GM19395 (cell line): ENCODE results near the gene STIM2.
"Not testable (repeated sequence)": the region's sequence is repeated elsewhere in the genome, so short reads cannot be mapped to it uniquely, and the experiment has no call there.

Experiments
- ATAC-seq: cut with Tn5 transposase; IDR thresholded peaks from one replicate; pipeline ENCODE4 v1.9.1; 2021; ENCODE audit warnings: mild to moderate bottlenecking, moderate library complexity; ENCODE audit not compliant: unreplicated experiment

STIM2 gene

GRCh38 chr4:26860157-26860921 lies at the start of gene STIM2:
STIM2 (plus strand) TSS chr4:26860841.
- ATAC-seq: peak; percentile 64

DNA sequence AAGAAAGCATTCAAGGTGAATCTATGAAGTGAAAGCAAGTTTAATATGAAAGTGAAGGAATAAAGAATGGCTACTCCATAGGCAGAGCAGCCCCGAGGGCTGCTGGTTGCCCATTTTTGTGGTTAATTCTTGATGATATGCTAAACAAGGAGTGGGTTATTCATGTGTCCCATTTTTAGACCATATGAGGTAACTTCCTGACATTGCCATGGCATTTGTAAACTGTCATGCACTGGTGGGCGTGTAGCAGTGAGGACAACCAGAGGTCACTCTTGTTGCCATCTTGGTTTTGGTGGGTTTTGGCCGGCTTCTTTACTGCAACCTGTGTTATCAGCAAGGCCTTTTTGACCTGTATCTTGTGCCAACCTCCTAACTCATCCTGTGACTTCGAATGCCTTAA lies 49.1 kb upstream of the STIM2 start:
- ATAC-seq: not testable (repeated sequence)

GRCh38 chr4:26812049-26812714 lies 48.5 kb upstream of the STIM2 start:
- no peak for ATAC-seq

DNA sequence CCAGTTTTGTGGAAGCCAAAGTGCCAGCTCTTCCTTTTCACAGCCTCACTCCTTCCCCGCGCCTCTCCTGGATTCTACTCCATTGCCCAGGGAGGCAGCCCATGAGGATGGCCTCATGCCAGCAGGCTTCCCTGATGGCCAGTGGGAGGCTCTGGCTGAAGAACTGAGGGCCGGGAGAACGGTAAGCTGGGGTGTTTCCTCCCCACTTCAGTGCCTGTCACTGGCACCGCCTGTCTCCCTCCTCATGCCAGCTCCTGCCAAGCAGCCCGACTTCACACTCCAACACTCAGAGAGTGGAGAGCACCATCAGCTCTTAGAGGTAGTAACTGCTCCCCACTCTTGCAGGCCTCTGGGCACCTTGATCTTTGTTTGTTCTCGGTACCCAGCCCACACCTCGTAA lies 46.9 kb upstream of the STIM2 start:
- ATAC-seq: no peak

DNA sequence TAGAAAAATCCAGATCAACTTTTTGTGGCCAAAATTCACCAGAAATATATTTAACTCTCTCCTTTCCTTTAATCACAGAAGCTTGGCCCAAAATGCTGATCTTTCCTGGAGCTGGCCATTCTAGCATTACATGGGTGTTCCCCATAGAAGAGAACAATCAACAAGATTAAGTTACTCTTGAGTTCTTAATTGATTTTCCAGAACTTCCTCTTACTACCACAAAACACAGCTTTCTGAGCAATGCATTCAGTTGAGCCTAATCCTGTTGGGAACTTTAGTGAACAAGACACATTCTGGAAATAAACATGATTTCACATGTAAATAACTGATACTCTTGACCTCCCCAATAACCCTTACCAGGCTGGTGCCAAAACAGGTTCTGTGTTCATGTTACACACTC lies 45.4 kb upstream of the STIM2 start:
- ATAC-seq: no peak

- ATAC-seq: no peak
These were observed 44.9 kb upstream of the STIM2 start for GRCh38 chr4:26815706-26816105.

DNA sequence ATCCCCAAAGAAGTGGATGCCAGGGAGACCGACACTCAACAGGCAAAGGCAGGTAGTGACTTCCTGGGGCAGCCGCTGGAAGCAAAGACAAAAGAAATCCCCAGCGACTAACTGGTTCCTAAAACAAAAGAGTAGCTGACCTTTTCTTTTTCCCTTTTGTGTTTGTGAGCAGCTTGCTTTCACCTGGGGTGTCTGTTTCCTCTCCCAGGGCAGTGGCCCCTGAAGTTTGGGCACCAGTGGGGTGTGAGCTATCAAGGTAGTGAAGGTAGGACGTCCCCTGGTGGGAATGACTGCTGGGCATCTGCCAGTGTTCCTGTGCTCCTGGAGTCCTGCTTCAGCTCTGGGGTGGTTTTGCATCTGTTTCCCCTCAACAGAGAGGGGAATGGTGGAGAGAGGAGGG lies 41.6 kb upstream of the STIM2 start:
- no peak for ATAC-seq

DNA sequence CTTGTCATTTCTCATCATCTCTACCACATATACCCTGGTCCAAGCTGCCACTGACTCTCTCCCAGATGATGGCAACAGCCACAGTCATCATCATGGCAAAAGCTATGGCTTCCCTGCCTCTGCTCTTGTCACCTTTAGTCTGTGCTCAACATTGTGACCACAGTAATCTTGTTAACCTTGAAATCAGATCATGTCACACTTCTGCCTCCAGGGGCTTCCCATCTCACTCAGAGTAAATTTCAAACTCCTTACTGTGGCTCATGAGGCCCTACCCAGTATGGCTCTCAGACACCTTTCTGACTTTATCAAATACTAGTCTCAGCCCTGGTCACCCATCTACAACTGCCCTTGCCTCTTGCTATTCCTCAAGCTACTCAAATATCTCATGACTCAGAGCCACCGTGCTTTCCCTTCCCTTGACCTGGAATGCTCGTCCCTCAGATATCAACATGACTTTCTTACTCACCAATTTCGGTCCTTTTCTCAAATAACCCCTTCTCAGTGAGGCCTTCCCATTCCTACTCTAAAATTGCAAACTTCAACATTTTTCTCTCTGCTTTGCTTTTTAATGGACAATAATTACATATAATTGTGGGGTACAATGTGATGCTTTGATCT lies 41.1 kb upstream of the STIM2 start:
- no peak for ATAC-seq

DNA sequence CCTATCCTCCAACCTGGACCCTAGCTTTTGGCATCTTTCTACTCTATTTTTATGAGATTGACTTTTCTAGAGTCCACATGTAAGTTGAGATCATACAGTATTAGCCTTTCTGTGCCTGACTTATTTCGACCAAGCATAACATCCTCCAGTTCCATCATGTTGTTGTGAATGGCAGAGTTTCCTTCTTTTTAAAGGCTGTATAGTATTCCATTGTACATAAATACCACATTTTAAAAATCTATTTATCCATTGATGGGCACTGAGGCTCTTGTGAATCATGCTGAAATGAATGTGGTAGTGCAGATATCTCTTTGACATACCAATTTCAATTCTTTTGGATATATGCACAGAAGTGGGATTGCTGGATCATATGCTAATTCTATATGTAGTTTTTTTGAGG lies 40.3 kb upstream of the STIM2 start:
- ATAC-seq: no peak

DNA sequence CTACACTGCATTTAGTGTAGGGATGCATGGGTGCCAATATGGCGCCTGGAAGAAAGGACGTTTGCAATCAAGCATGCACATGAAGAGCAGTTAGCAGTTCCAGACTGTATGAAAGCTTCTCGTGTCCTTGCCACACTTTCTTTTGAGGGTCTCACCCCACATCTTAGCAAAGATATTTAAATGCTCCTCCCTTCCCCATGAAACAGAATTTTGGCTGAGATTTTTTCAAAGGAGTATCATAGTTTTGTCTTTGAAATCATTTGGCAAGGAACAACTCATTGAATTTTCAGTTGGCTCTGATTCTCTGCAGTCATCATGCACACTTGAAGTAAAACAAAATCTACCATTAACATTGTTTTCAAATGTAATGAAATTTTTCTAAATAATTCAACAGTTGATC lies 39.6 kb upstream of the STIM2 start:
- ATAC-seq: no peak

DNA sequence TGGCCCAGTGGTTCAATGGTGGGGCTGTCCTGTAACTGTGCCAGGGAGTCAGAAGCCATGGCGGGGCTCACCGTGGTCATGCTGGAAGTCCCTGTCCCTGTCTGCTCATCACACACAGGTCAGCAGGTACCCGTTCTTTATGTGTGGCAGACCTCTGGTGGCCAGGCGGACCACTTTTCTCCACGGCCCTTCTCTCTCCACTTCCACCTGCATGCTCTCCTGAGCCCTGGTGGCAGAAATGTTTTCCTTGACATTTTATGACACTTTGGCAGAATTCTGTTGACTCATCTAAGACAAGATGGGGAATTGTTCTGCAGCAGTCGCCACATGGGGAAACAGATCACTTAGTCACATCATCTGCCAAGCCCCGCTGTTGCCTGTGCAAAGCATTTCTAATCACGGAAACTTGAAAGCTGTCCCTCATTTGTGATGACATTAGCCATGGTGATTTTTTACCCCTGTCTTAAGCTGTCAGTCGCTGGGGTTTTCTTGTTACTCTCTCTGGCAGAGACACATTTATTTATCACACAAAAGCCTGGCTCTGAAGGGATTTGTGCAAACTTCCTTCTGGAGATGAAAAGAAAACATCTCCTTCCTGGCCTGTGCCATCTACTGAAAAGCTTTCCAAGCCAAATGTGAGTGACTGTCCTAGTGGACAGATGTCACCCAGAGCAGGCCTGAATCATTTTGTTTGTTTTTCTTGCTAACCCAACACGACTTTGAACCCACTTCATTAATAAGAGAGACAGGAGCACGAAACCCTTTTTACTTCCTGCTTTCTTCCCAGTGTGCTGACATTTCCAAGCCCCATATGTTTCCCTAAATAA lies 38.8 kb upstream of the STIM2 start:
- ATAC-seq: no peak

GRCh38 chr4:26822546-26822945 lies 38.1 kb upstream of the STIM2 start:
- peak; percentile 58 for ATAC-seq

GRCh38 chr4:26822974-26823373 lies 37.7 kb upstream of the STIM2 start:
- not testable (repeated sequence) for ATAC-seq

GRCh38 chr4:26823583-26823982 lies 37.1 kb upstream of the STIM2 start:
- no peak for ATAC-seq

- ATAC-seq: no peak
These were observed 36.0 kb upstream of the STIM2 start for GRCh38 chr4:26824667-26825066.

GRCh38 chr4:26826721-26827120 lies 33.9 kb upstream of the STIM2 start:
- ATAC-seq: peak; percentile 86

DNA sequence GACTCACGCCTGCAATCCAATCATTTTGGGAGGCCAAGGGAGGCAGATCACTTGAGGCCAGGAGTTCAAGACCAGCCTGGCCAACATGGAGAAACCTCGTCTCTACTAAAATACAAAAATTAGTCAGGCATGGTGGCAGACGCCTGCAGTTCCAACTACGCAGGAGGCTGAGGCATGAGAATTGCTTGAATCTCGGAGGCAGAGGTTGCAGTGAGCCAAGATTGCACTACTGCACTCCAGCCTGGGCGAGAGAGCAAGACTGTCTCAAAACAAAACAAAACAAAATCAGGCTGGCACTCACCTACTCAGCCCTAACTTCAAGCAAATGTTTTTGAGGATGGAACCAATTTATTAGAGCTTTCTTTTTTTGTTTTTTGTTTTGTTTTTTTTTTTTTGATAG lies 33.3 kb upstream of the STIM2 start:
- not testable (repeated sequence) for ATAC-seq

DNA sequence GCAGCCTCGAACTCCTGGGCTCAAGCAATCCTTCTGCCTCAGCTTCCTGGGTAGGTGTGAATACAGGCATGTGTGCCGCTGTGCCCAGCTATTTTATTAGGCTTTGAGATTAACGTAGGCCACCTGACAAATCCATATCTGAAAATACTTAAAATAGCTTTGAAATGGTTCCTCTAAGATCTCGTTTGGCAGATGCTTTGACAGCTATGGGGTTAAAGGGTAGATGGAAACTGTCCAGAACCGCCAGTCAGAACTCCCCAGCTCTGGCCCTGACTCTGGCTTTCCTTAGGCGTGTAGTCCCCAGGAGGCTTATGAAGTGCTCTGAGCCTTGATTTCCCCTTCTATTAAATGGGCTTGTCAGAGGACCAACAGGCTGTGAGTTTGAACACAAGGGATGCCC lies 32.8 kb upstream of the STIM2 start:
- no peak for ATAC-seq

DNA sequence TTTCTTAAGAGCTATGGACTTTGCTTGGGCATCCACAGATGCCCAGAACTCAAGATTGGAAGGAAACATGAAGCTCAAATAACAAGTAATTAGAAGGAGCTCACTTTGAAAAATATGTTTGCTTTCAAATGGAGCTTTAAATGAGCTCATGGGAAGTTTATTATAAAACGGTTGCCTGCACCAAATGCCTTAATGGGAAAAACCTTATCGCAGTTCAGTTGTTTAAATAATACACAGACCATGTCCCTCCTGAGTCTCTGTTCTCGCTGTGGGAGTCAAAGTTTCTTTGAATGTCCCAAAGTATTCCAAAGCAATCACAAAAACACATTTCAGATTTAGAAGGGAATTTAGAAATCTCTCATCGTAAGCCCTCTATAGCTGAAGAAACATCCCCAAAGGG lies 31.6 kb upstream of the STIM2 start:
- no peak for ATAC-seq

DNA sequence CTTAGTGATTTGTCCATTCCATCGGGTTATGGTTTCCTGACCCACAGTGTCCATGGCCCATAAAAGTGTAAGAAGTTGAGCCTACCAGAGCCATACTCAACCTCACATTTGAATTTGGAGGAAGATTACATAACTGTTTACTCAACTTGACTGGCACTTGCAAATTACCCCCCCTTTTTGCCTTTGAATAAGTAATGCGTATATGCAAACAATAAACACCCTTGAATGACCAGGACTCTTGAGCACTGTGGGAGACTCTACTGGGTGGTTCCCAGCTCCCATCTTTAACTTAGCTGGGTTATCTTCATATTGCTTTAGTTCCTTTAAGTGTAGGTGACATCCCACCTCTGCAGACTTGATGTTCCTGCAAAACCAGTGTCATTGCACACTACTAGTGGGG lies 30.6 kb upstream of the STIM2 start:
- ATAC-seq: no peak

- no peak for ATAC-seq
These were observed 29.9 kb upstream of the STIM2 start for GRCh38 chr4:26830701-26831100.
